Measurements from ENCODE around the gene OR6V1. TPM values are rescaled to one million over a fixed set of nuclear protein-coding genes. Genes with fewer than 3 reads are reported as not detected.

Gene OR6V1
- total RNA-seq, 2 experiments from 2014 or later: not detected

GRCh38 chr7:143018931-143019330 is 33.2 kb upstream of the OR6V1 start:
- Mint-ChIP-seq H3K27me3 (peaks cover 6% of the 10 kb centered on the region), H3K4me1 (no peaks in the 10 kb centered on the region), H3K27ac (no peak overlapping the region), H3K4me3 (no peak overlapping the region), H3K9me3 (no peaks in the 10 kb centered on the region), H3K36me3 (ENCODE audit: low read depth) (no peaks in the 10 kb centered on the region)
- no peak for DNase-seq
- POLR2A ChIA-PET: interaction anchor here (0.5 kb wide), 1 partner anchor 29 kb away, joined by 3 read pairs; no protein-coding TSS in a partner anchor
- CTCF ChIA-PET: interaction anchor here (1.4 kb wide), 1 partner anchor 15 kb away, joined by 3 read pairs; no protein-coding TSS in a partner anchor

- Mint-ChIP-seq H3K27ac (no peak overlapping the region), H3K9me3 (no peaks in the 10 kb centered on the region), H3K27me3 (peaks cover 6% of the 10 kb centered on the region), H3K4me3 (no peak overlapping the region), H3K36me3 (ENCODE audit: low read depth) (no peaks in the 10 kb centered on the region), H3K4me1 (no peaks in the 10 kb centered on the region)
- ChIA-PET POLR2A (no interaction called here), CTCF (interaction anchor here (0.9 kb wide), 1 partner anchor 14 kb away, joined by 3 read pairs; no protein-coding TSS in a partner anchor)
- no peak for DNase-seq
Measured at GRCh38 chr7:143023047-143023446, 29.1 kb upstream of the OR6V1 start.

- CTCF ChIA-PET: interaction anchor here (1.5 kb wide), 1 partner anchor 13 kb away, joined by 3 read pairs; no protein-coding TSS in a partner anchor
- Mint-ChIP-seq H3K27ac (no peak overlapping the region), H3K4me3 (no peak overlapping the region), H3K27me3 (peaks cover 6% of the 10 kb centered on the region), H3K9me3 (no peaks in the 10 kb centered on the region), H3K4me1 (no peaks in the 10 kb centered on the region), H3K36me3 (ENCODE audit: low read depth) (no peaks in the 10 kb centered on the region)
- POLR2A ChIA-PET: no interaction called here
- no peak for DNase-seq
Measured at GRCh38 chr7:143025371-143025770, 26.8 kb upstream of the OR6V1 start.

GRCh38 chr7:143027032-143027431 is 25.1 kb upstream of the OR6V1 start, which contains the start of gene OR9A2:
TSS of gene OR9A2 (minus strand) at chr7:143027132. CDS start at chr7:143027132, 0 bp downstream.
- no peaks in the 10 kb centered on the region for H3K9me3 Mint-ChIP-seq
- DNase-seq: no peak
- H3K36me3 Mint-ChIP-seq (ENCODE audit: low read depth): no peaks in the 10 kb centered on the region
- no peak within 1 kb of the TSS for H3K27ac Mint-ChIP-seq
- H3K4me3 Mint-ChIP-seq: no peak within 1 kb of the TSS
- H3K4me1 Mint-ChIP-seq: no peaks in the 10 kb centered on the region
- CTCF ChIA-PET: interaction anchor here (1.7 kb wide), 1 partner anchor 11 kb away, joined by 4 read pairs; no protein-coding TSS in a partner anchor
- peaks cover 9% of the 10 kb centered on the region for H3K27me3 Mint-ChIP-seq
- POLR2A ChIA-PET: no interaction called here

- ChIA-PET CTCF (interaction anchor here (1.7 kb wide), 1 partner anchor 12 kb away, joined by 4 read pairs; no protein-coding TSS in a partner anchor), POLR2A (no interaction called here)
- Mint-ChIP-seq H3K27me3 (peaks cover 9% of the 10 kb centered on the region), H3K9me3 (no peaks in the 10 kb centered on the region), H3K36me3 (ENCODE audit: low read depth) (no peaks in the 10 kb centered on the region), H3K4me3 (no peak overlapping the region), H3K4me1 (no peaks in the 10 kb centered on the region), H3K27ac (no peak overlapping the region)
- no peak for DNase-seq
Measured at GRCh38 chr7:143027683-143028082, 24.5 kb upstream of the OR6V1 start.

GRCh38 chr7:143038635-143039034 is 13.5 kb upstream of the OR6V1 start:
- DNase-seq: no peak
- Mint-ChIP-seq H3K4me1 (no peaks in the 10 kb centered on the region), H3K27ac (no peak overlapping the region), H3K4me3 (no peak overlapping the region), H3K9me3 (peaks cover 5% of the 10 kb centered on the region), H3K36me3 (ENCODE audit: low read depth) (no peaks in the 10 kb centered on the region), H3K27me3 (peaks cover 16% of the 10 kb centered on the region)
- CTCF ChIA-PET: no interaction called here
- POLR2A ChIA-PET: no interaction called here

- no peaks in the 10 kb centered on the region for H3K36me3 Mint-ChIP-seq (ENCODE audit: low read depth)
- H3K27me3 Mint-ChIP-seq: peaks cover 5% of the 10 kb centered on the region
- H3K27ac Mint-ChIP-seq: no peak overlapping the region
- POLR2A ChIA-PET: no interaction called here
- no peaks in the 10 kb centered on the region for H3K9me3 Mint-ChIP-seq
- no peaks in the 10 kb centered on the region for H3K4me1 Mint-ChIP-seq
- CTCF ChIA-PET: no interaction called here
- no peak overlapping the region for H3K4me3 Mint-ChIP-seq
- no peak for DNase-seq
Measured at GRCh38 chr7:143040209-143040715, 11.9 kb upstream of the OR6V1 start.

- ChIA-PET CTCF (no interaction called here), POLR2A (no interaction called here)
- Mint-ChIP-seq H3K9me3 (no peaks in the 10 kb centered on the region), H3K27me3 (peaks cover 5% of the 10 kb centered on the region), H3K4me3 (no peak overlapping the region), H3K4me1 (no peaks in the 10 kb centered on the region), H3K36me3 (ENCODE audit: low read depth) (no peaks in the 10 kb centered on the region), H3K27ac (no peak overlapping the region)
- DNase-seq: no peak
Measured at GRCh38 chr7:143041346-143041745, 10.8 kb upstream of the OR6V1 start.

- H3K27ac Mint-ChIP-seq: no peak overlapping the region
- H3K36me3 Mint-ChIP-seq (ENCODE audit: low read depth): no peaks in the 10 kb centered on the region
- no peaks in the 10 kb centered on the region for H3K4me1 Mint-ChIP-seq
- no peak for DNase-seq
- CTCF ChIA-PET: no interaction called here
- POLR2A ChIA-PET: no interaction called here
- H3K9me3 Mint-ChIP-seq: no peaks in the 10 kb centered on the region
- H3K4me3 Mint-ChIP-seq: no peak overlapping the region
- H3K27me3 Mint-ChIP-seq: peaks cover 6% of the 10 kb centered on the region
Measured at GRCh38 chr7:143042159-143042789, 9.9 kb upstream of the OR6V1 start.

- DNase-seq: no peak
- Mint-ChIP-seq H3K4me3 (no peak overlapping the region), H3K27me3 (peaks cover 6% of the 10 kb centered on the region), H3K4me1 (no peaks in the 10 kb centered on the region), H3K9me3 (no peaks in the 10 kb centered on the region), H3K27ac (no peak overlapping the region), H3K36me3 (ENCODE audit: low read depth) (no peaks in the 10 kb centered on the region)
- POLR2A ChIA-PET: no interaction called here
- CTCF ChIA-PET: no interaction called here
Measured at GRCh38 chr7:143042790-143043271, 9.3 kb upstream of the OR6V1 start.

GRCh38 chr7:143043391-143043790 is 8.8 kb upstream of the OR6V1 start:
- Mint-ChIP-seq H3K27me3 (peaks cover 6% of the 10 kb centered on the region), H3K4me3 (no peak overlapping the region), H3K4me1 (no peaks in the 10 kb centered on the region), H3K36me3 (ENCODE audit: low read depth) (no peaks in the 10 kb centered on the region), H3K9me3 (no peaks in the 10 kb centered on the region), H3K27ac (no peak overlapping the region)
- ChIA-PET CTCF (no interaction called here), POLR2A (no interaction called here)
- no peak for DNase-seq

GRCh38 chr7:143046426-143046851 is 5.7 kb upstream of the OR6V1 start:
- H3K27ac Mint-ChIP-seq: no peak overlapping the region
- no peaks in the 10 kb centered on the region for H3K9me3 Mint-ChIP-seq
- peaks cover 6% of the 10 kb centered on the region for H3K27me3 Mint-ChIP-seq
- POLR2A ChIA-PET: no interaction called here
- H3K36me3 Mint-ChIP-seq (ENCODE audit: low read depth): no peaks in the 10 kb centered on the region
- H3K4me3 Mint-ChIP-seq: no peak overlapping the region
- DNase-seq: no peak
- no peaks in the 10 kb centered on the region for H3K4me1 Mint-ChIP-seq
- CTCF ChIA-PET: interaction anchor here (1.1 kb wide), 1 partner anchor 9 kb away, joined by 3 read pairs; no protein-coding TSS in a partner anchor

GRCh38 chr7:143047326-143047725 is 4.8 kb upstream of the OR6V1 start:
- Mint-ChIP-seq H3K27me3 (peaks cover 6% of the 10 kb centered on the region), H3K4me1 (no peaks in the 10 kb centered on the region), H3K4me3 (no peak overlapping the region), H3K36me3 (ENCODE audit: low read depth) (no peaks in the 10 kb centered on the region), H3K27ac (no peak overlapping the region), H3K9me3 (no peaks in the 10 kb centered on the region)
- ChIA-PET CTCF (interaction anchor here (1.1 kb wide), 1 partner anchor 10 kb away, joined by 3 read pairs; no protein-coding TSS in a partner anchor), POLR2A (no interaction called here)
- DNase-seq: no peak
